Fibroblast of upper back skin (primary cell): Measurements from ENCODE around the gene NBEA.

Source experiments
- DNase-seq: peaks from one replicate; pipeline ENCODE4 v3.0.0-alpha.2; 2013

Gene NBEA

DNA sequence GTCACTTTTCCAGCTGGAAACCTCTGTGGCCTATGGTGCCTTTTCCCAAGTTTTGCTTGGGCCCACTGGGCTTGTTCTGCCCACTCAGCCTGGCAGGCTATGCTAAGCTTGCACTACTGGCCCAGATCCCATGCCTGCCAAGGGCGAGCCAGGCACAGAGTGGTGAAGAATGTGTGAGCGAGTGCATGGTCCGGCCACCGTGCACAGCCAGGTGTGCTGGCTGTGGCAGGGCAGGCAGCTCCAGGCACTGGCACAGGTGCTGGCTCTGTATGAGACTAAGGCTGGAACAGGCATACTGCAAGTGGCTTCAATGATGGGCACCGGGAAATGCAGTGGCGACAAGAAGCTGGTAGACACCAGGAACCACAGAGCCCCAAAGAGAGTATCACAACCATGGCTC is 584.5 kb downstream of the NBEA start:
- no peak for DNase-seq

DNA sequence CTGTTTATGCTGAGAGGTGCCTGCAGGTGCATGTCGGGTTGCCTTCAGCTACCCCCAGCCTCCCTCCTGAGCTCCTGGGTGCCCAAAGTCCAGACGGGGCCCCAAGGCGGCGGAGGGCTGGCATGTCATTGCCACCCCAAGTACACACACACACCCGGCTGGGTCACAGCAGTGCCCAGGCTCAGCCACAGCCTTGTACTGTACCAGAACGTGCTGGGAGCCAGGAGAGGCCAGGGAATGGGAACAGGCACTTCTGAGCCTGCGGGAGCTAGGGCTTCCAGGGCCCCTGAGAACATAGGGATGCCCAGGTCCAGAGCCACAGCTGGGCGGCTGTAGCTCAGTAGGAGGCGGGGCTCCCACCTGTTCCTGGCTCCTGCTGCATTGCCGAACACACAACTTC is 585.4 kb downstream of the NBEA start:
- DNase-seq: no peak

DNA sequence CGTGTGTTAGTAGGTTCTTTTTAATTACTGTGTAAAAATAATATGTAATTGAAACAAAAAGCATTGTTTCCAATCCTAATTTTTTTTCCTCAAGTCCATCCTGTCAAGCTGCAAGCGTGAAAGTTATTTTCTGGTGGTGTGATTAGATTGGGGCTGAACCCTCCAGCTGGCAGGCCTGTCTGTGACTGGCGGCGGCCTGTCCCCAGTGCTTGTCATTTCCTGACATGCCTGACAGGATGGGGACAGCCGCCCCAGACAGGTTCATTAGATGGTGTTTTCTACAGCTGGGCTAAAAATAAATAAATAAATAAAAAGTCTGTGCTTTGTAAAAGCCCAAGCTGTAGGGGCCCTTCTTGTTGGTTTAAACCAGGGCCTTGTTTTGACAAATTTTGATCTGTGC is 588.1 kb downstream of the NBEA start:
- no peak for DNase-seq

DNA sequence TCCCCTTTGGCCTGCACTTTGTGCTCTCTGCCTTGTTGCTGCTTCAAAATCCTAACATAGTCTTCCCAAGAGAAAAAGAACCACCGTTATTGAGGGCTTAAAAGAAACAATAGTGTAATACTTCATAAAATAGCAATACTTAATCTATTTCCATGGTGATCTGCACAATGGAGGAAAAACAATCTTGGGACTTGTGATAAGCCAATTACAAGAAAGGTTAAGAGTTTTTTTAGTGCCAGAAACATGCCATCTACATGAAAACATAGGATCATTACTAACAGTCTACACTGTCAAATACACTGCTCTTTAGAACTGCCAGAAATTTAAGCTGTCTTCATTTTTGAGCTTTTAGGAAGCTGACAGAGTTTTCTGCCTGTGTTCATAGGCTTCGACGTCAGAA is 588.5 kb downstream of the NBEA start:
- DNase-seq: no peak

DNA sequence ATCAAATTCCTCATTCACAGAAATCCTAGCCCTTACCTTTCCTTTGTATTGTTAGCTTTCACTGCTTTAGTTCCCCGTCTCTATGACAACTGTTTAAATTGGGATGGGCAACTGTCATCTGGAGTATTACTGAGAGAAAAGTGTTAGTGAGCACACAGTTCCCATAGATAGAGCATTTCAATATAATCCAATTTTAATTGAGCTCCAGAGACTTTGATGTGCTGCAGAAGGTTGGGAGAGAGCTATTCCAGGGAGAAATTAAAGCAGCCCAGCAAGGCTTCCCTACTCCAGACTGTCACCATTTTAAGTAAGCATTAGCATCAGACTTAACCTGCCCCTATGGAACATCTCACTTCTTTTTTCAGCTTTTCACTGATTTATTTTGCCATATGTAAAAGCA is 589.5 kb downstream of the NBEA start:
- no peak for DNase-seq

DNA sequence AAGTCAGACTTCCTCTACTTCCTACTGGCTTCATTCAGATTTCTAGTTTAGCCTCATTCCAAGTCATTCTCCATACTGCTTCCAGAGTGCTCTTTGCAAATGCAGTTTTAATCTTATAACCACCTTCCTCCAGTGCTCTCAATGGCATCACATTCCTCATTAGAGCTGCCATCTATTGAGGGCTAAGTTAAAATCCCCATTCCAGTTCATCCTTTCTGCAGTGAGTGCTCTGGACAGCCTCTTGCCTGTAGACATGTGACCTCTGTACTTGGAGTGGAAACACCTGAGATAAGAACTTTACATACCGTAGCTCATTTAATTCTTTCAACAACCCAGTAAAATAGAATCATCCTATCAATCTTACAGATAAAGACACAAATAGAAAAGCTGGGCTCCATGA is 592.3 kb downstream of the NBEA start:
- no peak for DNase-seq

DNA sequence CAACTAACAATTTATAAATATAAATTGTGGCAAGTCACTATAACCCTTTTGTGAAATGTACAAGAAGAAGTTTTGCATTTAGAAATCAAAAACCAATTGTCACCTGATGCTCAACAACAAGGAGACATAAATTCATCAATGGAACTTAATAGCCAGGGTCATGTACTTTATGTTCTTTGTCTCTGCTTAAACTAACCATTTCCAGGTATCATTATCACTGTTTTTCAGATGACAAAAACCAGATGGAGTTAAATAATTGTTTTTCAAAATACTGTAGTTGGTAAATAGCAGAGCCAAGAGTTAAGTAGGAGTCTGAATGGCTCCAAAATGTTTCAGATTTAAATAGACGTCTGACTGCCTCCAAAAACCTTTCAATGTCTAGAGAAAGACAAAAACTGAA is 606.7 kb downstream of the NBEA start:
- DNase-seq: no peak

DNA sequence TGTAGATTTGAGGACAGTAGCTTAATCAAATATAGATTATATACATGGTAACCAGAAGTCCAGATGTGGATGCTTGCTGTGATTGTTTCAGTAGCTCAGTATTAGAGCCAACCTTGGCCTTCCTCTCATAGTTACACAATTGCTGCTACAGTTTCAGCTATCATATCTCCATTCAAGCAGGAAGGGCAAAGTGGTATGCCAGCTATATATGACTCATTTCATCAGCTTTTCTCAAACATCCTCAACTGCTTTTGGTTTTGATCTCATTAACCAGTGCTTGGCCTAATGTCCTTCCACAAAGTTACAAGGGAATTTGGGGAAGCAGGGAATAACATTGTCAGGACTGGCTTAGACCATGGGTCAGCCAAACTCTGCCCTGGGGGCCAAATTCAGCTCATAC is 607.4 kb downstream of the NBEA start:
- peak; percentile 61 for DNase-seq

DNA sequence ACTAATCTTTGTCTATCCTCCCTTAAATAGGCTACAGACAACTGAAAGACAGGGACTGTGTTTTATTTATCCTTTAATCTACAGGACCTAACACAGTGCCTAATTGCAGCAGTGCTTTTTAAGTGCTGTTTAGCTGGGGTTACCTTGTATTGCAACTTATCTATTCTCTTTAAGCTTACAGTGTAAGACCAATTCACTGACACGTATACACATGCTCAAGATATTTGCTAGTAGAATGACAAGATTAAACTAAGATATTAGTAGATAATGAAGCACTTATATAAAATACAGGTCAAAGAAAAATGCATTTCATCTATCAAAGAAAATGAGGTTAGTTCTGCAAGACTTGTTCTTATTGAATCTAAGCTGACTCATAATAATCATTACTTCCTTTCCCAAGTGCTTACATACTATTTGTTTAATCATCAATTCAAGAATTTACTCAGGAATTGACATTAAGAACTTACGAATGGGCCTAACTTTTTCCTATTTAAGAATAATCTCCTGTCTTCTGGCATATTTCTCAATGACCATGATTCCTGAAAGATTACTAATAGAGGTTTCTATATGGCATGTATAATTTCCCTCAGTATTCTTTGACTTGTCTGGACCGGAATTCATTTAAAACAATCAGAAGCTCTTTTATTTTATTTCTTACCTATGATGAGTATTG is 610.2 kb downstream of the NBEA start:
- DNase-seq: peak; percentile 87

DNA sequence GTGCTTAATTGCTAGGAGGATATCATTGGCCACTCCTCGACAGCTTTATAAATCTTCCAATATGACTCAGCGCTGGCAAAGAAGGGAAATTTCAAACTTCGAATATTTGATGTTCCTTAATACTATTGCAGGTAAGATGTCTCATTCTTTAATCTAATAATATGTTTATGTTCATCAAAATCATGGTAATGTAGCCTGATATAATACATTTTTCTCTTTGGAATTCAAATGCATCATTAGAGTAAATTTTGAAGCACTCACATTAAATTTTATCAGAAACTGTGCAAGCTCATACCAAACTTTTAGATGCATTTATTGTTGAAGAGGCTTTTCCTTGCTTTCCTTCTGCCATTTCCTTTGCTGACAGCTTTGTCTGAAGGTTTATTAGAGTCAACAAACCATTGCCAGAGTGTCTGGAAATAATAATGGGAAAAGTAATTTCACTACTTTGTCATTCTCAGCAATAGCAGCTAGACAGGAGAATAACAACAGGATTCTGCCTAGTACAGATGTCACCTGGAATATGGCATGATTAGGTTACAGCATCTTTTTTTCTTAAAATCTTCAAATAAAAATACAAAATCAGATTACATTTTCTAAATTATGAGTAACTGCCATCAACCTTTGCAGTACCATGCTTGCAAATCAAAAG is 613.0 kb downstream of the NBEA start:
- no peak for DNase-seq

DNA sequence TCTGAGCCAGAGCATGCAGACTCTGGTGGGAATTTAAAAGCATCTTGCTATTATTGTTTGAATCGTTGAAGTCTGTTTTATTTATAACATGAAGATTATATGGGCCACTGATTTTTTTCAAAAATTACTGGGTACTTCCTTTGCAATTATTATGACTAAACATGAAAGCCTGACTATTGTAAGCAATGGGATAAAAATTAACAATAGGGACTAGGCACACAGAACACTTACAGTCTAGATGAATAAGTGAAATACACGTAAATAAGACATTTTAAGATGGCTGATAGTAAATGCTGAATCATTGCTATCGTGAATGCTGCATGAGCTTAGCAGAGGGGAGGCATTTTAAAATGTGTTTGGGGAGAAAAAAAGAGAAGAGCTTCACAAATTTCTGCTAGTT is 615.4 kb downstream of the NBEA start:
- DNase-seq: no peak

DNA sequence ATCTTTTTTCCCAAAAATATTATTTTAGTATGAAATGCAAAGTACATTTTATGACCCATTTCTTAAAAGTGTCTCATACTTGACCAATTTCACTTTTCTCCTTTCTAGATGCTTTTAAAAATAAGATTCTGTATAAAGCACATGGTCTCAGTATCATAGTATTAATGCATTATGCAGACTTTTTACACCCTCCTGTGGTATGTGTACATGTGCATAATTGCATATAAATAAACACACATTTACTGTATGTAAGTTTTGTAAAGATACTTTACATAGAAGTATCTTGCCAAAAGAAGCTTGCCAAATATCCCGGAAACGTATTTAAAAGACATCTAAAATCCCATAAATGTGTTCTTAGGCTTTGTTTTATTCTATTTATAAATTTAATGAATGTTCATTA is 619.5 kb downstream of the NBEA start:
- DNase-seq: no peak

DNA sequence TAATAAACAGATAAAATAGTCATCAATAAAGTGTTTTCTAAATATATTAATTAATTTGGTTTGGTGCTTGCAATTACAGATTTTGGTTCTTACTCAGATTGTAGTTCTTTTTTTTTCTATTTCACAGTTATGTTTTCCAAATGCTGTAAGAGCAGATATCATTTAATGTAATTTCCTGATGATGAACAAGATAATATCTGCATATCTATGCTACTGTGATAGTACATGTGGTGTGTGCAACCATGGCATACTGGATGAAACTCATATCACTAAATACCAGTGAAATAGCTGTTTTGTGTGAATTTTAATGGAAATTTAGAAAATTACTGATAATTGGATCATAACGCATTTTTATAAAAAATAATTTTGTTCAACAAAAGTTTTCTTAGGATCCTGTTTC is 623.2 kb downstream of the NBEA start:
- no peak for DNase-seq

DNA sequence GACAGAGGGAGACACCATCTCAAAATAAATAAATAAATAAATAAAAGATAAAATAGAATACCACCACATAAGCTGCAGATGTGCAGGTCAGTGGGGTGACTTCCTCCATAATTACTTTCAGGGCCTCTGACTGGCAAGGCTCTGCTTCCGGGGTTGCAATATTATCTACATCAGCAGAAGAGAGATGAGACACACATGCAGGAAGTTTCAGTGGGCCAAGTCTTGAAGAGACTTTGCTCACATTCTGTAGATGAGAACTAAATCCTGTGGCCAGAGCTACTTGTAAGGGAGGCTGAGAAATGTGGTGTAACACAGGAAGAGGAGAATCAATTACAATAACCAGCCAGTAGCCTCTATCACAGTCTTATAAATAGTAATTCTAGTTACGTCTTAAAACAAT is 624.3 kb downstream of the NBEA start:
- DNase-seq: peak; percentile 20

DNA sequence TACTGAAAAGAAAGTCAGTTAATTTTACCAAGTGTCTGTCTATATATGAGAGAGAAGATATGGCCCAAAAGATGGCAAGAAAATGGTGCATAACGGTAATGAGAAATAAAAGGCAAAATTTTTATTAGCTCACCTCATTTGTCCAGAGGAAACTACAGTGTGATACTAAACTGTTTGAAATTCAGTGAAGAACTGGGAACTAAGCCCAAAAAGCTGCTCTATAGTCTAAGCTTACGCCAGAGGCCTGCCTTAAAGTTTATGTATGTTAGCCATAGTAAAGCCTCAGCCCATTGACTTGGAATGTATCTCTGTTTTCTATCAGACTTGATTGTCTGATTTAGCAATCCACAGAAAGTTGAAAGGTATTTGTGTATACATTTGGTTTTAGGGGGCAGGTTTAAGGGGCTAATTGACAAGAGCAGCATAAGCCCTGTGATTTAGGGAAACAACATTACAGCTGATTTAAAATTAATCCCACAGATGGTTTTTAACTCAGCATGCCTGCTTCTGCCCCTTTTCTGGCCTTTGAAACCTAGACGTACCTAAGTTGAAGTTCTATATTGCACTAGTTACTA is 625.4 kb downstream of the NBEA start:
- no peak for DNase-seq

DNA sequence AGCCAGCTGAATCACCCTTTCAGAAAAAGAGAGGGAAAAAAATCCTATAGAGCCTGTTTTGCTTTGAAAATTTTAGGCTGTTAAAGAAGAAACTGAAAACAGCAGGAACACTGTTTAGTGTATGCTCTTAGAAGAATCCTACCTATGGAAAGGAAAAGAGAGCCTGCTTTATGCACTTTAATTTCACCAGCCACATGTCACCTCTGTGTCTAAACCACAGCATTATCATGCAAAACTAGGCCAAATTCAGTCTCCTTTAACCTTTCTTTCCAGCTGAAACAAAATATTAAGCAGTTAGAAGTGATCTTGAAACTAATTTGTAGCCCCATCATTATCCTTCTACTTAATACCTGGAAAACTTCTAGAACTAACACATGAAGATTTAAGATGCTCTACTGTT is 631.6 kb downstream of the NBEA start:
- no peak for DNase-seq

DNA sequence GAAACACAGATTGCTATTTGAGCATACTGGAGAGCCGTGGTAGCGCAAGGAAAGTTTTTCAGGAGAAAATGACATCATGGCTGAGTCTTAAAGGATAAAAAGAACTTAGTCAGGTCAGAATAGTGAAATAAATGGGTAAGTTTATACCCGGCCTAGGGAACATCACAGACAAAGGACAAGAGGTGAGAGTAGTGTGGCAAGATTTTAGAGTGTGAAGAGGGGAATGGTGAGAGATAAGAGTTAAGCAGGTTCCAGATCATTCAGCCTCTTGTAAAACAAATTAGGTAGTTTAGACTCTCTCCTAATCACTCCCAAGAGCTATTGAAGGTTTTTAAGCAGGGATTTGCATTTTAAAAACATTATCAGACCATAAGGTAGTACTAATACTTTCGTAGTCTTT is 650.4 kb downstream of the NBEA start:
- DNase-seq: no peak

DNA sequence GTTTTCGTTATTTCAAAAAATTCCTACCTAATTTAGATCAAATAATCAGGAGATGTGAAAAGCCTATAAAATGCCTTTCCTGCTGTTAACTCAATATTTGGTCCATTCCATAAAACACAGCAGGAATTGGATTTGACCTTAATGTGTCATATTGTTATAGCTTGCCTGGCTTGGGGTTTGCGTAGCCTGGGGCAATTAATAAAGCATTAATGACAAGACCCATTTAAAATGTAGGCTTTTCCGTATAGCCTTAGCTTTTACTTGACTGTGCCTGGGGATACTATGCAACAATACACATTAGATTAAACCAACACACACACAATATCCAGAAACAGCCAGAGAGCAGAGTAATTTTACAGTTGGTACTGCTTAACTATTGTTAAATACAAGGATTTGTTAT is 651.6 kb downstream of the NBEA start:
- DNase-seq: no peak

DNA sequence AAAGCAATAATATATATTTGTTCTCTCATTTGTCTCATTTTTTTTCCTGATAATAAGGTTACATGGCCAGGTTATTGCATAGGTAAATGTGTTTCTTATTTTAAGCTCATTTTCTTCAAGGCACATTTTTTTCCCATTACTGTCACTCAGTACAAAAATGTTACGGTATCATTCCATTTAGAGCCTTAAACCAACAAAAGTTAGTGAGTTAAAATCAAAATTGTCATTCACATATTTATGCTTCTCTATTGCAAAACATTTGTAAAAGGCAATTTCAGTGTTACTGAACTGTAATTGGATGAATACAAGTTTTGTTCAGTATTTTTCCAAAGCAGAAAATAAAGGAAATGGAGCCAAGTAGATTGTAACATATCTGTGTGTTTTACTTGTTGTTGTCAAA is 652.0 kb downstream of the NBEA start:
- DNase-seq: peak; percentile 16

DNA sequence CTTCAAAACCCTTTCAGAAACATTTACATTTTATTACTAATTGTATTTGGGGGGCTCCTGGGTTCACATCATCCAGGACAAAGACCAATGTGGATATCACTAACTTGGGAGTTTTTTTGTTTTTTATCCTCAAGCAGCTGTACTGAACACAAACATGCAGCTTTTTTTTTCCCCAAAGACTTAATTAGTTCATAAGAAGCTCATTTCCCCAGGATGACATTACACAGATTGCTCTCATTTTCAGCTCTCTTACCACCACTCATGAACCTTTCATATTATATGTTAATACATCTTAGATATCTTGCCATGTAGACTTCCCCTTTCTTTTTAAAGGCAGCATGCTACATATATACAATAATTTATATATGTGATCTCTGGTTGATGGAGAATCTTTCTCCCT is 653.1 kb downstream of the NBEA start:
- no peak for DNase-seq

DNA sequence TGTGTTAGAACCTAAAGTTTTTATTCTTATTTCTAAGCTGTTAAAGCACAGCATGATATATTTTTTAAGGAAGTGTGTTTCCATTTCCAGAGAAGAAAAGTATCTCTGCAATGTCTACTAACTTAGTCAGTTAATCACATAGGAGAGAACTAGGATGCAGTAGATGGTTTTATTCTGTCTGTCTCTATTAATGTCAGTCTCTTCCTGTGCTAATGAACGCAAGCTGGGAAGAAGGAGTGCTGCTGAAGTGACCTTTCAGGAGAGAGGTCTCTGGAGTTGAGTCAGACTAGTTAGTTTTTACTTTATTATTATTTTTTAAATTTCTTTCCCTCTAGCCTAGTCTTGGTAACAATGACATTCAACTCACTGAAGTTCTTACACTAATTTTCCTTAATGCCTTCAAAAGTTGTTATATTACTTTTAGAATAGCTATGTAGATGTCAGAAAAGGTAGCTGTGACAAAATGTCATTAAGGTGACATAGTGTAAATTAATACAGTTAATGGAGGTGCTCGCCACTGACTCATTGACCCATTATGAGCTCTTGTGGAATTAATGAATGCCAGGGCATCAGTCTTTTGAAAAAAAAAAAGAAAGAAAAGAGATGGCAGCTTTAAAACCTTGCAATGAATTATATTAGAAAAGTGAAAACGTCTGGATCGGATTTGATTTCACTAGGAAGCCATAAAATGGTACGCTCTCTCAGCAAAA is 654.4 kb downstream of the NBEA start:
- DNase-seq: no peak

DNA sequence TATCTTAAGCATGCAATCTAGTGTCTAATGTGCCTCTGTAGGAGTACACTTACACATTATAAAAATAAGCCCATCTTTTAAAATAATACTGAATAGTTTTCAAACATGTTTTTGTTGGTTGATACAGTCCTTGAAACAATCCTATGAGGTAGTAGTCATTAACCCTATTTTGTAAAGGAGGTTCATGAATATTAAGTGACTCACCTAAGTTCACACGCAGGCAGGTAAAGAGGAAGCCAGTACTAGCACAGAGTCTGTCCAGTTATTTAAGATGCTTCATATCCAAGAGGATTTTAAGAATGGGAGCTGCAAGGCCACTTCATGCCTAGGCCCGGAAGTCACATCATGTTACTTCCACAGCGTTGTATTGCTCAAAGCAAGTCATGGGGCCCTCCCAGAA is 655.4 kb downstream of the NBEA start:
- DNase-seq: no peak

DNA sequence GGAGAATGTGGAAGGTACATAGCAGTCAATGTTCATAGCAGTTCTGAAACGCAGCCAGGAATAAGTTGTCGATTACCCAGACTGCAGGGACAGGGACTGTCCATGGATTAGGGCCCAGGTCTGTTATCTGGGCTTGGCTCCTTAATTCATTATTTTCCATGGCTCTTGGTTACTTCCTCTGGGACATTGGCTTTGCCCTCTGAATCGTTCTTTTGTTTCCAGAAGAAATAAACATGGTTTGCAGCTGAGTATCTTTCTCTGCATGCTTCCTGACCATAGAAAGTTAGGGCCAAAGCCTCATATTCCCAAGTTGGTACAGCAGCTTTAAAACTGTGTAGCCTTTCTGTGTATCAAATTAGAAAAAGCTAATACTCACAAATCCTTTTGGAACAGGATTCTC is 656.2 kb downstream of the NBEA start:
- no peak for DNase-seq

DNA sequence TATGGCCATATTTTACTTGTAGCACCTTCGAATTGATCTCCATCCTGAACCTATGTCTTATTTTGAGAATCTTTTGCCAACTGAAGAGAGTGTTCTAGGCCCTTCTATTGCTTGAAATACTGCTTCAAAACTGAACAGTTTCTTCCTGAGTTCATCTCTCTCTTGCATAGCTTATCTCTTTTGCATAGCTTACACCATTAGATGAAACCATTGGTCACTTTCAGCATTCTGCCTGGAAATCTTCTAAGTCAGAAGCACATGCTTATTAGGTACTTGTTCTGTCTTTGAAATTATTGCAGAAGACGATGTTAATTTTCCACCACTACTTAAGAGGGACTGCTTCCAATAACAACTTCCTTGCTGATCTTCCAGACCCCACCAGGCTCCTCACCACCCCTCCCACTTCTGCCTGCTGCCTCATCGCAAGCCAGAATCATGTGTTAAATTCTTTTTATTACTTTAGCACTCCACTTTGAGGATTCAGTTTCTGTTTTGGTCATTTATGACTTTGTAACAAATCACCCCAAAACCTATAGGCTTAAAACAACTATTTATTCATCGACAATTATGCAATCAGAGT is 656.8 kb downstream of the NBEA start:
- no peak for DNase-seq
